Loucy (cell line): ENCODE results near the gene ICAM4.
A peak's percentile ranks its signal among the peaks of the same experiment; 100 is the strongest.

Experiments
- H2AFZ ChIP-seq: fragments of 200-600 bp; sonication (generic); 2 replicates; pipeline ENCODE4 v1.6.0; 2016; ENCODE audit warnings: antibody characterized with exemption, mild to moderate bottlenecking, low read length, moderate library complexity
- H3F3A ChIP-seq: fragments of 200-600 bp; 2 replicates; pipeline ENCODE4 v1.6.0; 2016; ENCODE audit warnings: antibody characterized with exemption, low read depth, mild to moderate bottlenecking
- H3K27me3 ChIP-seq: fragments of 200-600 bp; sonication (generic); 2 replicates; pipeline ENCODE4 v1.6.1; 2014; ENCODE audit warnings: low read length, mild to moderate bottlenecking; ENCODE audit not compliant: insufficient read depth, poor library complexity, severe bottlenecking
- H3K36me3 ChIP-seq: fragments of 200-600 bp; sonication (generic); 2 replicates; pipeline ENCODE4 v1.6.1; 2016; ENCODE audit warnings: low read length; ENCODE audit not compliant: insufficient read depth
- H3K4me1 ChIP-seq: fragments of 200-600 bp; sonication (generic); 2 replicates; pipeline ENCODE4 v1.5.1; 2014; ENCODE audit warnings: low read length, mild to moderate bottlenecking; ENCODE audit not compliant: insufficient read depth, poor library complexity, severe bottlenecking
- H3K4me2 ChIP-seq: fragments of 200-600 bp; sonication (generic); 2 replicates; pipeline ENCODE4 v1.6.0; 2014; ENCODE audit warnings: antibody characterized with exemption, low read length, low read depth, mild to moderate bottlenecking; ENCODE audit not compliant: poor library complexity, severe bottlenecking
- H3K4me3 ChIP-seq: fragments of 200-600 bp; sonication (generic); 2 replicates; pipeline ENCODE4 v1.5.1; 2014; ENCODE audit warnings: low read length, mild to moderate bottlenecking, mixed read lengths; ENCODE audit not compliant: poor library complexity, severe bottlenecking
- H3K79me2 ChIP-seq: fragments of 200-600 bp; sonication (generic); 2 replicates; pipeline ENCODE4 v1.6.1; 2014; ENCODE audit warnings: low read length; ENCODE audit not compliant: insufficient read depth
- H3K9ac ChIP-seq: fragments of 200-600 bp; sonication (generic); 2 replicates; pipeline ENCODE4 v1.6.0; 2014; ENCODE audit warnings: mild to moderate bottlenecking, low read depth, low read length, moderate library complexity; ENCODE audit not compliant: poor library complexity, severe bottlenecking
- H3K9me2 ChIP-seq: fragments of 200-600 bp; sonication (generic); replicated peaks from 2 replicates; pipeline ENCODE4 v1.6.1; 2016; ENCODE audit warnings: low read depth, low read length, mixed read lengths
- H3K9me3 ChIP-seq: fragments of 200-600 bp; sonication (generic); 2 replicates; pipeline ENCODE4 v1.6.1; 2014; ENCODE audit warnings: mild to moderate bottlenecking, antibody characterized with exemption, low read length, low read depth; ENCODE audit not compliant: insufficient read depth
- H4K20me1 ChIP-seq: fragments of 200-600 bp; sonication (generic); 2 replicates; pipeline ENCODE4 v1.6.0; 2014; ENCODE audit warnings: antibody characterized with exemption, low read length, mild to moderate bottlenecking; ENCODE audit not compliant: insufficient read depth, poor library complexity, severe bottlenecking
- CTCF ChIP-seq: fragments of 200-600 bp; sonication (generic); conservative IDR thresholded peaks from 2 replicates; pipeline ENCODE4 v1.5.1; 2014; ENCODE audit warnings: mild to moderate bottlenecking, antibody characterized with exemption, low read length
- EZH2phosphoT487 ChIP-seq: fragments of 200-600 bp; IDR thresholded peaks from 2 replicates; pipeline ENCODE4 v1.6.1; 2018; ENCODE audit warnings: antibody characterized with exemption, mild to moderate bottlenecking, moderate library complexity, borderline replicate concordance

Gene ICAM4

GRCh38 chr19:10309423-10309822, 22.7 kb downstream of the ICAM4 start, which contains the start of gene ZGLP1:
Gene ZGLP1, minus strand, starts transcription at chr19:10309815.
- H3K4me1 ChIP-seq: no peaks in the 10 kb centered on the region
- no peaks in the 10 kb centered on the region for H3K36me3 ChIP-seq
- no peaks in the 10 kb centered on the region for H3K27me3 ChIP-seq
- H2AFZ ChIP-seq: no peak within 1 kb of the TSS
- H3F3A ChIP-seq: no peaks in the 10 kb centered on the region
- H3K9me2 ChIP-seq: no peaks in the 10 kb centered on the region
- H3K4me2 ChIP-seq: no peak within 1 kb of the TSS
- no peak for TF ChIP-seq CTCF
- TF ChIP-seq EZH2phosphoT487: no peak
- no peaks in the 10 kb centered on the region for H3K79me2 ChIP-seq
- no peak within 1 kb of the TSS for H3K9ac ChIP-seq
- no peaks in the 10 kb centered on the region for H4K20me1 ChIP-seq
- no peaks in the 10 kb centered on the region for H3K9me3 ChIP-seq
- no peak within 1 kb of the TSS for H3K4me3 ChIP-seq

GRCh38 chr19:10315335-10316214, 28.8 kb downstream of the ICAM4 start, which contains the start of gene FDX2:
Gene FDX2, minus strand, starts transcription at chr19:10316015. Its CDS starts 19 bp downstream, at chr19:10315996.
- Histone ChIP-seq H3K4me2 (peak within 1 kb of the TSS; percentile 90), H3K79me2 (no peaks in the 10 kb centered on the region), H3K4me3 (peak within 1 kb of the TSS; percentile 85), H3K9ac (peak within 1 kb of the TSS; percentile 71), H3F3A (peaks cover 6% of the 10 kb centered on the region; the same call in 1 of the 2 replicates), H4K20me1 (no peaks in the 10 kb centered on the region), H3K4me1 (peaks cover 5% of the 10 kb centered on the region), H3K27me3 (no peaks in the 10 kb centered on the region), H3K9me3 (no peaks in the 10 kb centered on the region), H3K9me2 (no peaks in the 10 kb centered on the region), H3K36me3 (peaks cover 38% of the 10 kb centered on the region; the same call in 1 of the 2 replicates), H2AFZ (peak within 1 kb of the TSS; percentile 95)
- TF ChIP-seq CTCF (no peak), EZH2phosphoT487 (no peak)

DNA sequence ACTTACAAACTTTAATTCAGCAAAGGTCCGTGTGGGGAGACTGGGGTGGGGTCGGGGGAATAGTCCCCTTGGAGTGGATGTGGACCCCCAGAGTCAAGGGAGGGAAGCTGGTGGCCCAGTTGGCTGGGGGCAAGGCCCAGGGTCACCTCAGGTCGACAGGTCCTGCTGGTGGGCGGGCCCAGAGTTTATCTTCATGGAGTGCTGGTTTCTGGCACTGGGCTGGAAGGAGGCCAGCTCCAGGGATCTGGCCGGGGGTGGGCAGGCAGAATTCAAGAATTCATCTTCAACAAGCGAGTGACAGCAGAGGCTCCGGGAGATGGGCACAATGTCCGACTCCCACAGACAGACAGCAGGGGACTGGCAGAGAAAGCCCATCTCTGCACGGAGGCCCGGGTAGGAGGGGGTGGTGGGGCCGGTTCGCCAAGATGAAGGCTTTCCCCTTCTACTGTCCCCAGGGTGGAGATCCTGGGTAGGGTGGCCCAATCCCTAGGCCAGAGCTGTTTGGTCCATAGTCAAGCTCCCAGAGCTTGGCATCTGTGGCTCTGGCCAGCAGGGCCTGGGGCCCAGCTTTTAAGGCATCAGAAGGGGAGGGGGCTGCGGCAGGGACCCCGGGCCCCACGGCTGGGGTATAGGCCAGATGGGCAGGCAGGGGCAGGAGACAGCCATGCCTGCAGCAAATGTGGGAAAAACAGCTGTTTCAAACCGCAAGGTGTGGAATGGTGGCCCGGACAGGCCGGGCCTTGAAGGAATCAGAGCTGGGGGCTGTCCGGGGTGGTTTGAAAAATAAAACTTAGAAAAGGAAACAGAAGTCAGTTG, 29.7 kb downstream of the ICAM4 start:
- no peaks in the 10 kb centered on the region for H3K9me3 ChIP-seq
- peaks cover 5% of the 10 kb centered on the region for H3K4me1 ChIP-seq
- peak overlapping the region; percentile 71 for H3K9ac ChIP-seq
- no peaks in the 10 kb centered on the region for H3K9me2 ChIP-seq
- peaks cover 6% of the 10 kb centered on the region; the same call in 1 of the 2 replicates for H3F3A ChIP-seq
- H3K79me2 ChIP-seq: no peaks in the 10 kb centered on the region
- TF ChIP-seq EZH2phosphoT487 (no peak), CTCF (no peak)
- H3K36me3 ChIP-seq: peaks cover 47% of the 10 kb centered on the region; the same call in 1 of the 2 replicates
- H3K4me2 ChIP-seq: peak overlapping the region; percentile 90
- H3K27me3 ChIP-seq: no peaks in the 10 kb centered on the region
- H3K4me3 ChIP-seq: peak overlapping the region; percentile 85
- no peak overlapping the region for H2AFZ ChIP-seq
- H4K20me1 ChIP-seq: no peaks in the 10 kb centered on the region
